Activated T-cell treated with anti-CD3 and anti-CD28 coated beads, Interleukin-2, amount 50 U/mL, for 72 hours (primary cell): ENCODE measurements around the gene TAS2R50. TPM values are rescaled to one million over a fixed set of nuclear protein-coding genes. Genes with fewer than 3 reads are reported as not detected.

Source experiments
- ATAC-seq, 2 donors: fragments of 150-1000 bp; cut with Tn5 transposase; replicated peaks in 1 of 2; 2 replicates each; pipeline ENCODE4 v1.10.0; 2021; ENCODE audit warnings: moderate library complexity in 2 of 2, mild to moderate bottlenecking in 1 of 2
- DNase-seq, 2 donors: peaks; one replicate each; pipeline ENCODE4 v3.0.0; 2021 to 2022; ENCODE audit warnings: mixed read lengths in 1 of 2
- H3K27ac Mint-ChIP-seq: one replicate; pipeline ENCODE4 v1.8.0; 2022; ENCODE audit warnings: mild to moderate bottlenecking, moderate library complexity, mixed read lengths
- H3K27me3 Mint-ChIP-seq: one replicate; pipeline ENCODE4 v1.8.0; 2022; ENCODE audit warnings: low read depth, mixed read lengths
- H3K36me3 Mint-ChIP-seq, 2 donors: one replicate each; pipeline ENCODE4 v1.8.0; 2022; ENCODE audit warnings: mixed read lengths in 2 of 2, mild to moderate bottlenecking in 1 of 2; ENCODE audit not compliant: insufficient read depth in 2 of 2
- H3K4me1 Mint-ChIP-seq: one replicate; pipeline ENCODE4 v1.8.0; 2022; ENCODE audit warnings: low read depth, mixed read lengths
- H3K4me3 Mint-ChIP-seq, 2 donors: one replicate each; pipeline ENCODE4 v1.8.0; 2022; ENCODE audit warnings: mild to moderate bottlenecking in 2 of 2, mixed read lengths in 2 of 2, moderate library complexity in 2 of 2
- H3K9me3 Mint-ChIP-seq, 2 donors: one replicate each; pipeline ENCODE4 v1.8.0; 2022; ENCODE audit warnings: mixed read lengths in 2 of 2
- total RNA-seq, 2 donors: library from RNA; stranded (reverse); gene quantifications; one replicate each; pipeline ENCODE4 v1.2.3, GENCODE V29; 2022

TAS2R50 gene
- total RNA-seq, 2 donors from 2014 or later: 0.90 to 1.2 TPM

- Mint-ChIP-seq H3K36me3 (peaks cover 0 to 4% of the 10 kb centered on the region in 2 donors), H3K27me3 (no peaks in the 10 kb centered on the region), H3K4me1 (no peaks in the 10 kb centered on the region), H3K9me3 (peaks cover 0 to 2% of the 10 kb centered on the region in 2 donors), H3K27ac (no peak overlapping the region), H3K4me3 (no peak overlapping the region)
- no peak for ATAC-seq
- DNase-seq: no peak
Observed at GRCh38 chr12:10941369-10941768, 45.3 kb downstream of the TAS2R50 start.

- Mint-ChIP-seq H3K36me3 (peaks cover 0 to 3% of the 10 kb centered on the region in 2 donors), H3K4me1 (no peaks in the 10 kb centered on the region), H3K27ac (no peak overlapping the region), H3K4me3 (no peak overlapping the region), H3K9me3 (peaks cover 0 to 2% of the 10 kb centered on the region in 2 donors), H3K27me3 (no peaks in the 10 kb centered on the region)
- DNase-seq (no peak), ATAC-seq (no peak)
Observed at GRCh38 chr12:10940389-10940788, 46.3 kb downstream of the TAS2R50 start.

- Mint-ChIP-seq H3K27ac (no peak within 1 kb of the TSS), H3K36me3 (no peaks in the 10 kb centered on the region), H3K9me3 (peaks cover 0 to under 1% of the 10 kb centered on the region in 2 donors), H3K4me3 (no peak within 1 kb of the TSS), H3K27me3 (no peaks in the 10 kb centered on the region), H3K4me1 (no peaks in the 10 kb centered on the region)
- ATAC-seq (no peak), DNase-seq (no peak)
Observed at GRCh38 chr12:10939163-10939562, 47.5 kb downstream of the TAS2R50 start, which contains the start of gene TAS2R14. TSS of gene TAS2R14 (minus strand) at chr12:10939263. CDS start at chr12:10939207, 56 bp downstream.

GRCh38 chr12:10936506-10936905 is 50.2 kb downstream of the TAS2R50 start:
- Mint-ChIP-seq H3K27me3 (no peaks in the 10 kb centered on the region), H3K9me3 (no peaks in the 10 kb centered on the region), H3K27ac (no peak overlapping the region), H3K36me3 (no peaks in the 10 kb centered on the region), H3K4me1 (no peaks in the 10 kb centered on the region), H3K4me3 (no peak overlapping the region)
- ATAC-seq (no peak), DNase-seq (no peak)

Other genes with a start within 250 kb of the TAS2R50 start
- gene TAS2R7, start 184.3 kb downstream of the TAS2R50 start, total RNA-seq: not detected
- gene TAS2R8, start 179.6 kb downstream of the TAS2R50 start, total RNA-seq: not detected
- gene TAS2R9, start 176.7 kb downstream of the TAS2R50 start, total RNA-seq: not detected
- gene TAS2R10, start 160.6 kb downstream of the TAS2R50 start, total RNA-seq: under 1 TPM; 0.31 to 0.63 TPM
- gene PRR4, start 137.4 kb downstream of the TAS2R50 start, total RNA-seq: 1 to 10 TPM; 2.1 to 3.0 TPM
- gene PRH1, start 102.7 kb downstream of the TAS2R50 start, total RNA-seq: 10 to 100 TPM; 13.0 to 17.6 TPM
- gene TAS2R13, start 77.3 kb downstream of the TAS2R50 start, total RNA-seq: under 1 TPM; 0.53 TPM
- not detected for gene PRH2, start 57.7 kb downstream of the TAS2R50 start, total RNA-seq
- 1 to 10 TPM; 1.2 to 1.9 TPM for gene TAS2R14, start 47.6 kb downstream of the TAS2R50 start, total RNA-seq
- 1 to 10 TPM; 1.3 to 2.1 TPM for gene TAS2R20, start 11.4 kb upstream of the TAS2R50 start, total RNA-seq
- gene TAS2R19, start 35.7 kb upstream of the TAS2R50 start, total RNA-seq: 1 to 10 TPM; 2.1 to 3.5 TPM
- gene TAS2R31, start 44.5 kb upstream of the TAS2R50 start, total RNA-seq: 1 to 10 TPM; 1.9 to 2.9 TPM
- gene TAS2R46, start 75.4 kb upstream of the TAS2R50 start, total RNA-seq: under 1 TPM; 0.72 TPM
- under 1 TPM; 0.48 to 0.97 TPM for gene TAS2R43, start 105.4 kb upstream of the TAS2R50 start, total RNA-seq
- gene TAS2R30, start 147.7 kb upstream of the TAS2R50 start, total RNA-seq: 1 to 10 TPM; 2.3 to 2.8 TPM
- gene SMIM10L1, start 184.3 kb upstream of the TAS2R50 start, total RNA-seq: 10 to 100 TPM; 10.1 to 10.9 TPM
- gene TAS2R42, start 200.0 kb upstream of the TAS2R50 start, total RNA-seq: not detected